Measurements from ENCODE around the gene VPS54.
"Not testable (repeated sequence)": the region's sequence is repeated elsewhere in the genome, so short reads cannot be mapped to it uniquely, and the experiment has no call there.

The VPS54 gene

DNA sequence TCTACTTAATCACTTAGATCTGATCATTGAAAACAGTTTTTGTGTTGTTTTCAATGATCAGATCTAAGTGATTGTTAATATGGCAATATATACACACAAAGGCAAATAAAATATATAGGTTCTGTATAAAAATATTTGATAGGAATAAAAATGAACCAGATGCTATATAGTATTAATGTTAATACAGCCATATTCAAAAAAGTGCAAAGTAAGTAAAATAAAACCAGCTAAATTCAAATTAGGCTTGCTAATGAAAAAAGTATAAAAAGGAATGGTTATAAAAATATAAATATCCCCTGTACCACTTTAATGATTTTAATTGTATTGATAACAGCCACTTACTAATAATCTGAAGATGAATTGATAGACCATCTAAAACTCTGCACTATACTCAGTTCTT, 38.4 kb downstream of the VPS54 start:
- H3K27me3 ChIP-seq (ENCODE audit: control insufficient read depth, insufficient read depth, low read length), result no peaks in the 10 kb centered on the region
- H3K27ac ChIP-seq, result no peak overlapping the region
- no peak overlapping the region for H3K4me3 ChIP-seq (ENCODE audit: low read depth, low read length)
- no peak overlapping the region for H3K4me2 ChIP-seq (ENCODE audit: low read length)
- no peaks in the 10 kb centered on the region for H3K9me3 ChIP-seq (ENCODE audit: control insufficient read depth, low read length)
- TF ChIP-seq, protein P1, sequence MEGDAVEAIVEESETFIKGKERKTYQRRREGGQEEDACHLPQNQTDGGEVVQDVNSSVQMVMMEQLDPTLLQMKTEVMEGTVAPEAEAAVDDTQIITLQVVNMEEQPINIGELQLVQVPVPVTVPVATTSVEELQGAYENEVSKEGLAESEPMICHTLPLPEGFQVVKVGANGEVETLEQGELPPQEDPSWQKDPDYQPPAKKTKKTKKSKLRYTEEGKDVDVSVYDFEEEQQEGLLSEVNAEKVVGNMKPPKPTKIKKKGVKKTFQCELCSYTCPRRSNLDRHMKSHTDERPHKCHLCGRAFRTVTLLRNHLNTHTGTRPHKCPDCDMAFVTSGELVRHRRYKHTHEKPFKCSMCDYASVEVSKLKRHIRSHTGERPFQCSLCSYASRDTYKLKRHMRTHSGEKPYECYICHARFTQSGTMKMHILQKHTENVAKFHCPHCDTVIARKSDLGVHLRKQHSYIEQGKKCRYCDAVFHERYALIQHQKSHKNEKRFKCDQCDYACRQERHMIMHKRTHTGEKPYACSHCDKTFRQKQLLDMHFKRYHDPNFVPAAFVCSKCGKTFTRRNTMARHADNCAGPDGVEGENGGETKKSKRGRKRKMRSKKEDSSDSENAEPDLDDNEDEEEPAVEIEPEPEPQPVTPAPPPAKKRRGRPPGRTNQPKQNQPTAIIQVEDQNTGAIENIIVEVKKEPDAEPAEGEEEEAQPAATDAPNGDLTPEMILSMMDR (IDR thresholded peaks at IDR 0.05), result no peak
- H3K36me3 ChIP-seq (ENCODE audit: control insufficient read depth, insufficient read depth, low read length), result no peaks in the 10 kb centered on the region
- H3K4me1 ChIP-seq, result no peaks in the 10 kb centered on the region
- no peak overlapping the region for H2AFZ ChIP-seq
- no peaks in the 10 kb centered on the region for H3K79me2 ChIP-seq
- H3K9ac ChIP-seq, result no peak overlapping the region

DNA sequence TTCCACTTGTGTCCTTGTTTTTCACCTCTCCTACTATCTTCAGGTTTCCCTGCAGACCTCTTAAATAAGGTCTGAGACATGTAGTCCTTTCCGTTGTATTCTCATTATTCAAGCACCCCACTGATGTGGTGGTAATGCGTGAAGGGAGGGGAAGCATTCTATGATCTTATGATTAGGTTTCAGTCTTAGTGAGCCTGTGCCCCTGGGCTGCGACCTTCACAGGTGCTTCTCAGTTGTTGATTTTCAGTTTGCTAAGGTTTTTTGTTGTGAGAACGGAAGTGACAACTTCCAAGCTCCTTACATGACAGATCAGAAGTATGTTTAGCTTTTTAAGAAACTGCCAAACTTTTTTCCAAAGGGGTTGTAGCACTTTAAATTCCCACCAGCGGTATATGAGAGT, 41.3 kb downstream of the VPS54 start:
- TF ChIP-seq, protein P1 (IDR thresholded peaks at IDR 0.05), result no peak
- Histone ChIP-seq H3K36me3 (ENCODE audit: control insufficient read depth, insufficient read depth, low read length) (no peaks in the 10 kb centered on the region), H3K9ac (no peak overlapping the region), H3K4me3 (ENCODE audit: low read depth, low read length) (no peak overlapping the region), H3K4me1 (no peaks in the 10 kb centered on the region), H2AFZ (no peak overlapping the region), H3K27ac (no peak overlapping the region), H3K27me3 (ENCODE audit: control insufficient read depth, insufficient read depth, low read length) (no peaks in the 10 kb centered on the region), H3K4me2 (ENCODE audit: low read length) (no peak overlapping the region), H3K79me2 (no peaks in the 10 kb centered on the region), H3K9me3 (ENCODE audit: control insufficient read depth, low read length) (no peaks in the 10 kb centered on the region)

DNA sequence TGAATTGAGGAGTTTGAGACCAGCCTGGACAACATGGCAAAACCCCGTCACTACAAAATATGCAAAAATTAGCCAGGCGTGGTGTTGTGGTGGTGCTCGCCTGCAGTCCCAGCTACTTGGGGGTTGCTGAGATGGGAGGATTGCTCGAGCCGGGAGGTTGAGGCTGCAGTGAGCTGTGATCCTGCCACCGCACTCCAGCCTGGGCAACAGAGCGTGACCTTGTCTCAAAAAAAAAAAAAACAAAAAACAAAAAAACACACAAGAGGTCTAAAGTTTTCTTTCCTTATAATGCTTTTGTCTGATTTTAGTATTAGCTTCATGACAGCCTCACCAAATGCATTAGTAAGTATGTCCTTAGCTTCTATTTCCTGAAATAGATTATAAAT, 43.1 kb downstream of the VPS54 start:
- Histone ChIP-seq H3K4me2 (ENCODE audit: low read length) (no peak overlapping the region), H3K27ac (no peak overlapping the region), H3K4me1 (no peaks in the 10 kb centered on the region), H3K4me3 (ENCODE audit: low read depth, low read length) (no peak overlapping the region), H2AFZ (no peak overlapping the region), H3K9me3 (ENCODE audit: control insufficient read depth, low read length) (no peaks in the 10 kb centered on the region), H3K36me3 (ENCODE audit: control insufficient read depth, insufficient read depth, low read length) (no peaks in the 10 kb centered on the region), H3K27me3 (ENCODE audit: control insufficient read depth, insufficient read depth, low read length) (no peaks in the 10 kb centered on the region), H3K9ac (no peak overlapping the region), H3K79me2 (no peaks in the 10 kb centered on the region)
- TF ChIP-seq, protein P1 (IDR thresholded peaks at IDR 0.05), result no peak

DNA sequence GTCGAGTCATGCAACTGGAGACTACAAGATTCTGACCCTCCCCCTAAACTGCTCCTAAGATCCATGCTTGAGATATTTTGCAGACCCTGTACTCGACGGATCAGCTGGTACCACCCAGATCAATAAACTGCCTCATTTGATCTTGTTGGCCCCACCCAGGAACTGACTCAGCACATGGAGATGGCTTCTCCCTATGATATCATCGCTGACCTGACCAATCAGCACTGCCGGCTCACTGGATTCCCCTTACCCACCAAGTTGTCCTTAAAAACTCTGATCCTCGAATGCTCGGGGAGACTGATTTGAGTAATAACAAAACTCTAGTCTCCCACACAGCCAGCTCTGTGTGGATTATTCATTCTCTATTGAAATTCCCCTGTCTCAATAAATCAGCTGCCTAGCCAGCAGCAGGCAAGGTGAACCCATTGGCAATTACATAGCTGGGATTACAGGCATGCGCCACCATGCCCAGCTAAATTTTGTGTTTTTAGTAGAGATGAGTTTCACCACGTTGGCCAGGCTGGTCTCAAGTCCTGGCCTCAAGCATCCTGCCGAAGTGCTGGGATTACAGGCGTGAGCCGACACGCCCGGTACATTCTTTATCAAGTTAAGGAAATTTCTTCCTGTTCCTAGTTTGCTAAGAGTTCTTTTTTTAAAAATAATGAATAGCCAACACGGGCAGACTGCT, 43.6 kb downstream of the VPS54 start:
- no peaks in the 10 kb centered on the region for H3K27me3 ChIP-seq (ENCODE audit: control insufficient read depth, insufficient read depth, low read length)
- no peaks in the 10 kb centered on the region for H3K36me3 ChIP-seq (ENCODE audit: control insufficient read depth, insufficient read depth, low read length)
- no peak overlapping the region for H3K27ac ChIP-seq
- no peak overlapping the region for H2AFZ ChIP-seq
- TF ChIP-seq, protein P1 (IDR thresholded peaks at IDR 0.05), result no peak
- no peaks in the 10 kb centered on the region for H3K79me2 ChIP-seq
- no peak overlapping the region for H3K9ac ChIP-seq
- no peak overlapping the region for H3K4me2 ChIP-seq (ENCODE audit: low read length)
- no peaks in the 10 kb centered on the region for H3K9me3 ChIP-seq (ENCODE audit: control insufficient read depth, low read length)
- H3K4me1 ChIP-seq, result no peaks in the 10 kb centered on the region
- no peak overlapping the region for H3K4me3 ChIP-seq (ENCODE audit: low read depth, low read length)

DNA sequence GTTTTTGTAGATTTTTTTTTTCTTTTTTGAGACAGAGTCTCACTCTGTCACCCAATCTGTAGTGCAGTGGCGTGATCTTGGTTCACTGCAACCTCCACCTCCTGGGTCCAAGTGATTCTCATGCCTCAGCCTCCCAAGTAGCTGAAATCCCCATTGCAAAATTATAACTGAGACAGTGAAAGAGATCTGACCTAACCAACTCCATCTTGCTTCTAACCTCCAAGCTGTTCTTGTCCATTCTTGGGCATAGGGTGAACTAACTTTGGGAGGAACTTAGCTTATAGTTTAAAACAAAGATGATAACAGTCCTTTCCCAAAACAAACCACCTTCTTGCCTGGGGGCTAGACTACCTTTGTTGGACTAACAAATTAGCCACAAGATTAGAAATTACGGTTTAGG, 44.2 kb downstream of the VPS54 start:
- not testable (repeated sequence) for H3K27ac ChIP-seq; H3K36me3 ChIP-seq (ENCODE audit: control insufficient read depth, insufficient read depth, low read length); H3K9me3 ChIP-seq (ENCODE audit: control insufficient read depth, low read length); H3K79me2 ChIP-seq; H3K4me3 ChIP-seq (ENCODE audit: low read depth, low read length); H3K4me2 ChIP-seq (ENCODE audit: low read length); H3K27me3 ChIP-seq (ENCODE audit: control insufficient read depth, insufficient read depth, low read length); H3K9ac ChIP-seq; H3K4me1 ChIP-seq; H2AFZ ChIP-seq

Data from parathyroid adenoma (tissue), 2 donors.